GM12873 (cell line): ENCODE data around the gene ZNF837.

Source experiments
- CTCF ChIP-seq: IDR thresholded peaks from 2 replicates; pipeline ENCODE4 v1.5.1; 2012; ENCODE audit warnings: low read depth, mild to moderate bottlenecking, moderate library complexity, low read length, control low read depth; ENCODE audit not compliant: insufficient read depth; ENCODE audit errors: missing control alignments

Gene ZNF837

GRCh38 chr19:58353717-58354477 lies 26.9 kb downstream of the ZNF837 start:
- TF ChIP-seq CTCF: no peak

- TF ChIP-seq CTCF: no peak
These were observed 27.8 kb downstream of the ZNF837 start, which contains the start of gene A1BG for GRCh38 chr19:58352760-58353671. TSS of gene A1BG (minus strand) at chr19:58353492. CDS start at chr19:58353437, 55 bp downstream.

- no peak for TF ChIP-seq CTCF
These were observed 28.7 kb downstream of the ZNF837 start for GRCh38 chr19:58351990-58352755.

GRCh38 chr19:58351558-58351878 lies 29.3 kb downstream of the ZNF837 start:
- TF ChIP-seq CTCF: no peak

GRCh38 chr19:58350871-58351557 lies 29.8 kb downstream of the ZNF837 start:
- TF ChIP-seq CTCF: no peak

GRCh38 chr19:58350001-58350861 lies 30.6 kb downstream of the ZNF837 start:
- TF ChIP-seq CTCF: no peak
